H9 (cell line): Measurements from ENCODE around the gene CAMK2B. TPM values are rescaled to one million over a fixed set of nuclear protein-coding genes. Genes with fewer than 3 reads are reported as not detected.

ENCODE experiments used
- DNase-seq: peaks from one replicate; pipeline ENCODE4 v3.0.0-alpha.2; 2017
- H2AFZ ChIP-seq: one replicate; pipeline ENCODE4 v1.6.1; 2013; ENCODE audit warnings: mild to moderate bottlenecking, low read length, control low read depth, moderate library complexity
- H2AK5ac ChIP-seq: 2 replicates; pipeline ENCODE4 v1.6.1; 2013; ENCODE audit warnings: low read length, control low read depth, mixed read lengths; ENCODE audit not compliant: insufficient read length
- H2BK120ac ChIP-seq: one replicate; pipeline ENCODE4 v1.6.1; 2013; ENCODE audit warnings: low read depth, mild to moderate bottlenecking, low read length, control low read depth, inconsistent platforms; ENCODE audit not compliant: poor library complexity, severe bottlenecking
- H2BK12ac ChIP-seq: 2 replicates; pipeline ENCODE4 v1.6.1; 2013; ENCODE audit warnings: low read length, control low read depth, mixed read lengths, low read depth; ENCODE audit not compliant: insufficient read length
- H2BK15ac ChIP-seq: 2 replicates; pipeline ENCODE4 v1.6.1; 2013; ENCODE audit warnings: low read depth, low read length, control low read depth
- H2BK20ac ChIP-seq: one replicate; pipeline ENCODE4 v1.6.1; 2013; ENCODE audit warnings: low read depth, mild to moderate bottlenecking, low read length, control low read depth, inconsistent platforms; ENCODE audit not compliant: poor library complexity, severe bottlenecking
- H2BK5ac ChIP-seq: 2 replicates; pipeline ENCODE4 v1.6.1; 2013; ENCODE audit warnings: low read length, control low read depth, mixed read lengths; ENCODE audit not compliant: insufficient read length
- H3K14ac ChIP-seq: 2 replicates; pipeline ENCODE4 v1.6.1; 2013; ENCODE audit warnings: low read length, control low read depth; ENCODE audit not compliant: insufficient read depth
- H3K18ac ChIP-seq: 2 replicates; pipeline ENCODE4 v1.6.1; 2013; ENCODE audit warnings: low read depth, mild to moderate bottlenecking, mixed read lengths, low read length, control low read depth; ENCODE audit not compliant: insufficient read length
- H3K23ac ChIP-seq: 2 replicates; pipeline ENCODE4 v1.6.1; 2013; ENCODE audit warnings: low read length, control low read depth, mixed read lengths, low read depth; ENCODE audit not compliant: insufficient read length
- H3K23me2 ChIP-seq: 2 replicates; pipeline ENCODE4 v1.6.1; 2013; ENCODE audit warnings: low read depth, mild to moderate bottlenecking, mixed read lengths, low read length, control low read depth; ENCODE audit not compliant: insufficient read length, poor library complexity, severe bottlenecking
- H3K27ac ChIP-seq: 2 replicates; pipeline ENCODE4 v1.5.1; 2013; ENCODE audit warnings: low read length, control low read depth, mixed read lengths, low read depth; ENCODE audit not compliant: insufficient read length
- H3K27me3 ChIP-seq: 2 replicates; pipeline ENCODE4 v1.6.1; 2013; ENCODE audit warnings: low read length, control low read depth, inconsistent platforms; ENCODE audit not compliant: insufficient read depth
- H3K4ac ChIP-seq: 2 replicates; pipeline ENCODE4 v1.6.1; 2013; ENCODE audit warnings: low read depth, mild to moderate bottlenecking, control low read depth, inconsistent platforms, low read length, moderate library complexity
- H3K4me1 ChIP-seq: 2 replicates; pipeline ENCODE4 v1.6.1; 2013; ENCODE audit warnings: low read length, control low read depth, inconsistent platforms; ENCODE audit not compliant: insufficient read depth
- H3K4me2 ChIP-seq: 2 replicates; pipeline ENCODE4 v1.6.1; 2013; ENCODE audit warnings: low read length, control low read depth, mixed read lengths; ENCODE audit not compliant: insufficient read length, insufficient read depth
- H3K56ac ChIP-seq: 2 replicates; pipeline ENCODE4 v1.6.1; 2013; ENCODE audit warnings: low read depth, mild to moderate bottlenecking, mixed read lengths, low read length, control low read depth; ENCODE audit not compliant: insufficient read length
- H3K79me1 ChIP-seq: 2 replicates; pipeline ENCODE4 v1.6.1; 2013; ENCODE audit warnings: low read depth, mild to moderate bottlenecking, moderate library complexity, low read length, control low read depth, inconsistent platforms; ENCODE audit not compliant: insufficient read depth, poor library complexity, severe bottlenecking
- H3K79me2 ChIP-seq: 2 replicates; pipeline ENCODE4 v1.6.1; 2013; ENCODE audit warnings: low read length, control low read depth, inconsistent platforms; ENCODE audit not compliant: insufficient read depth
- H3K9ac ChIP-seq: 2 replicates; pipeline ENCODE4 v1.6.1; 2013; ENCODE audit warnings: low read length, control low read depth, mixed read lengths; ENCODE audit not compliant: insufficient read length; ENCODE audit errors: extremely low read depth
- H3K9me3 ChIP-seq: one replicate; pipeline ENCODE4 v1.6.1; 2013; ENCODE audit warnings: low read depth, low read length, inconsistent platforms; ENCODE audit not compliant: control insufficient read depth
- H3T11ph ChIP-seq: one replicate; pipeline ENCODE4 v1.6.1; 2013; ENCODE audit warnings: mild to moderate bottlenecking, low read length, control low read depth, inconsistent platforms
- H4K20me1 ChIP-seq: one replicate; pipeline ENCODE4 v1.6.1; 2013; ENCODE audit not compliant: control insufficient read depth, insufficient read length, insufficient read depth
- H4K5ac ChIP-seq: 2 replicates; pipeline ENCODE4 v1.6.1; 2013; ENCODE audit warnings: low read depth, mild to moderate bottlenecking, mixed read lengths, low read length, control low read depth; ENCODE audit not compliant: insufficient read length
- H4K8ac ChIP-seq: replicated peaks from 2 replicates; pipeline ENCODE4 v1.6.1; 2013; ENCODE audit warnings: low read length, control low read depth, mixed read lengths, low read depth; ENCODE audit not compliant: insufficient read length
- H4K91ac ChIP-seq: 2 replicates; pipeline ENCODE4 v1.6.1; 2013; ENCODE audit warnings: low read depth, mild to moderate bottlenecking, moderate library complexity, mixed read lengths, low read length, control low read depth; ENCODE audit not compliant: insufficient read length
- H3K27ac Mint-ChIP-seq, 3 experiments: 2 replicates in 2 of 3; 3 replicates in 1 of 3; pipeline ENCODE4 v1.8.0; 2020 to 2021; ENCODE audit warnings: mixed read lengths in 3 of 3, mild to moderate bottlenecking in 1 of 3, moderate library complexity in 1 of 3
- H3K27me3 Mint-ChIP-seq: 2 replicates; pipeline ENCODE4 v1.8.0; 2021; ENCODE audit warnings: low read depth, mild to moderate bottlenecking, moderate library complexity, mixed read lengths
- H3K36me3 Mint-ChIP-seq, 3 experiments: 2 replicates in 2 of 3; 3 replicates in 1 of 3; pipeline ENCODE4 v1.8.0; 2020 to 2021; ENCODE audit warnings: low read depth in 3 of 3, mixed read lengths in 3 of 3; ENCODE audit not compliant: insufficient read depth in 1 of 3
- H3K4me1 Mint-ChIP-seq, 2 experiments: 2 replicates each; pipeline ENCODE4 v1.8.0; 2020; ENCODE audit warnings: mixed read lengths in 2 of 2
- H3K4me3 Mint-ChIP-seq, 2 experiments: 2 replicates in 1 of 2; 3 replicates in 1 of 2; pipeline ENCODE4 v1.8.0; 2020 to 2021; ENCODE audit warnings: mild to moderate bottlenecking in 2 of 2, mixed read lengths in 2 of 2, moderate library complexity in 1 of 2
- H3K9me3 Mint-ChIP-seq, 2 experiments: 2 replicates in 1 of 2; 3 replicates in 1 of 2; pipeline ENCODE4 v1.8.0; 2020; ENCODE audit warnings: mild to moderate bottlenecking in 2 of 2, mixed read lengths in 2 of 2, moderate library complexity in 1 of 2
- WGBS: extraction: QIAGEN DNeasy Blood & Tissue Kit; methylation state at CpG from one replicate; pipeline ENCODE4 v1.1.7; 2013; ENCODE audit warnings: missing lambda C conversion rate, low lambda C conversion rate, mixed read lengths; ENCODE audit not compliant: insufficient read length; ENCODE audit errors: extremely low coverage; 5-methylcytosine and 5-hydroxymethylcytosine counted together
- total RNA-seq: library from RNA; stranded (reverse); gene quantifications from 2 replicates; pipeline ENCODE4 v1.2.1, GENCODE V29; 2021
- TF ChIP-seq, protein P1 (sequence below): fragments of 200-600 bp; sonication (generic); conservative IDR thresholded peaks from 3 replicates; pipeline ENCODE4 v1.8.0; 2021; ENCODE audit warnings: antibody characterized with exemption, mild to moderate bottlenecking

CAMK2B gene
- total RNA-seq, 1 experiment from 2014 or later: 0.17 TPM

- DNase-seq: no peak
- Histone ChIP-seq H2AK5ac (no peak overlapping the region), H4K20me1 (no peaks in the 10 kb centered on the region), H3K79me2 (no peaks in the 10 kb centered on the region), H3T11ph (no peak overlapping the region), H3K14ac (no peak overlapping the region), H3K4me1 (no peaks in the 10 kb centered on the region; the same call in 1 of the 2 replicates), H2BK5ac (no peak overlapping the region), H2BK15ac (no peak overlapping the region), H2AFZ (no peak overlapping the region), H4K91ac (no peak overlapping the region), H2BK12ac (no peak overlapping the region), H3K79me1 (no peaks in the 10 kb centered on the region), H3K56ac (no peak overlapping the region), H3K23ac (no peak overlapping the region), H3K4me2 (no peak overlapping the region), H3K27me3 (no peaks in the 10 kb centered on the region), H2BK20ac (no peak overlapping the region), H4K8ac (no peak overlapping the region), H3K4ac (no peak overlapping the region), H4K5ac (no peak overlapping the region), H3K27ac (no peak overlapping the region), H3K18ac (no peak overlapping the region), H3K9me3 (no peaks in the 10 kb centered on the region), H3K9ac (no peak overlapping the region), H2BK120ac (no peak overlapping the region), H3K23me2 (no peaks in the 10 kb centered on the region)
- H3K36me3 Mint-ChIP-seq: peaks cover 0 to under 1% (median 0%) of the 10 kb centered on the region in 3 experiments; a peak in 2 of 7 replicates
- H3K4me1 Mint-ChIP-seq: peaks cover 36 to 62% of the 10 kb centered on the region in 2 experiments
- H3K27me3 Mint-ChIP-seq: no peaks in the 10 kb centered on the region; the same call in 1 of the 2 replicates
- H3K27ac Mint-ChIP-seq: no peak overlapping the region; a peak in 1 of 7 replicates
- H3K4me3 Mint-ChIP-seq: no peak overlapping the region
- WGBS: no CpG with 5 or more reads among the region's 18 CpGs
- no peaks in the 10 kb centered on the region; a peak in 1 of 5 replicates for H3K9me3 Mint-ChIP-seq
- TF ChIP-seq, protein P1, sequence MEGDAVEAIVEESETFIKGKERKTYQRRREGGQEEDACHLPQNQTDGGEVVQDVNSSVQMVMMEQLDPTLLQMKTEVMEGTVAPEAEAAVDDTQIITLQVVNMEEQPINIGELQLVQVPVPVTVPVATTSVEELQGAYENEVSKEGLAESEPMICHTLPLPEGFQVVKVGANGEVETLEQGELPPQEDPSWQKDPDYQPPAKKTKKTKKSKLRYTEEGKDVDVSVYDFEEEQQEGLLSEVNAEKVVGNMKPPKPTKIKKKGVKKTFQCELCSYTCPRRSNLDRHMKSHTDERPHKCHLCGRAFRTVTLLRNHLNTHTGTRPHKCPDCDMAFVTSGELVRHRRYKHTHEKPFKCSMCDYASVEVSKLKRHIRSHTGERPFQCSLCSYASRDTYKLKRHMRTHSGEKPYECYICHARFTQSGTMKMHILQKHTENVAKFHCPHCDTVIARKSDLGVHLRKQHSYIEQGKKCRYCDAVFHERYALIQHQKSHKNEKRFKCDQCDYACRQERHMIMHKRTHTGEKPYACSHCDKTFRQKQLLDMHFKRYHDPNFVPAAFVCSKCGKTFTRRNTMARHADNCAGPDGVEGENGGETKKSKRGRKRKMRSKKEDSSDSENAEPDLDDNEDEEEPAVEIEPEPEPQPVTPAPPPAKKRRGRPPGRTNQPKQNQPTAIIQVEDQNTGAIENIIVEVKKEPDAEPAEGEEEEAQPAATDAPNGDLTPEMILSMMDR: no peak
Observed at GRCh38 chr7:44219371-44220045, 105.9 kb downstream of the CAMK2B start.
